Natural killer cell treated with Interleukin-12 subunit alpha and Interleukin-12 subunit beta and Interleukin-15 and Interleukin-18, amount 100 ng/mL, for 72 hours (primary cell): ENCODE results near the gene SLC35A4. TPM values are rescaled to one million over a fixed set of nuclear protein-coding genes. Genes with fewer than 3 reads are reported as not detected.
"Not testable (repeated sequence)": the region's sequence is repeated elsewhere in the genome, so short reads cannot be mapped to it uniquely, and the experiment has no call there.

Experiments used
- ATAC-seq, 2 donors: fragments of 150-1000 bp; cut with Tn5 transposase in 1 of 2; sonication (Bioruptor Pico), chemical (Tn5 transposase) in 1 of 2; 2 replicates each; pipeline ENCODE4 v1.10.0; 2021
- DNase-seq: peaks from one replicate; pipeline ENCODE4 v3.0.0; 2022; ENCODE audit warnings: low spot score
- H3K27ac Mint-ChIP-seq, 2 donors: 1 replicate in 1 of 2; 2 replicates in 1 of 2; pipeline ENCODE4 v1.8.0; 2022; ENCODE audit warnings: mixed read lengths in 2 of 2, mild to moderate bottlenecking in 1 of 2, moderate library complexity in 1 of 2
- H3K27me3 Mint-ChIP-seq, 2 donors: 1 replicate in 1 of 2; 2 replicates in 1 of 2; pipeline ENCODE4 v1.8.0; 2022; ENCODE audit warnings: mixed read lengths in 2 of 2
- H3K36me3 Mint-ChIP-seq: one replicate; pipeline ENCODE4 v1.8.0; 2022; ENCODE audit warnings: mixed read lengths
- H3K4me1 Mint-ChIP-seq, 2 donors: 1 replicate in 1 of 2; 2 replicates in 1 of 2; pipeline ENCODE4 v1.8.0; 2022; ENCODE audit warnings: low read depth in 2 of 2, mixed read lengths in 2 of 2, mild to moderate bottlenecking in 1 of 2
- H3K4me3 Mint-ChIP-seq: one replicate; pipeline ENCODE4 v1.8.0; 2022; ENCODE audit warnings: mixed read lengths
- H3K9me3 Mint-ChIP-seq: 2 replicates; pipeline ENCODE4 v1.8.0; 2022; ENCODE audit warnings: mixed read lengths
- total RNA-seq, 2 donors: library from RNA; stranded (reverse); gene quantifications; one replicate each; pipeline ENCODE4 v1.2.3, GENCODE V29; 2022

SLC35A4 gene
- total RNA-seq, 2 donors from 2014 or later: 73.8 to 97.3 TPM

GRCh38 chr5:140579188-140579747 is 14.6 kb downstream of the SLC35A4 start:
- ATAC-seq, H3K9me3 Mint-ChIP-seq, H3K4me1 Mint-ChIP-seq, H3K36me3 Mint-ChIP-seq, DNase-seq, H3K27ac Mint-ChIP-seq, H3K4me3 Mint-ChIP-seq: not testable (repeated sequence)
- peaks cover 7 to 11% of the 10 kb centered on the region in 2 donors for H3K27me3 Mint-ChIP-seq

GRCh38 chr5:140587495-140587894 is 22.9 kb downstream of the SLC35A4 start:
- Mint-ChIP-seq H3K4me3 (no peak overlapping the region), H3K27ac (no peak overlapping the region), H3K27me3 (peaks cover 0 to 15% of the 10 kb centered on the region in 2 donors), H3K36me3 (no peaks in the 10 kb centered on the region), H3K4me1 (no peaks in the 10 kb centered on the region), H3K9me3 (no peaks in the 10 kb centered on the region)
- DNase-seq: no peak
- no peak for ATAC-seq

GRCh38 chr5:140588311-140589070 is 23.9 kb downstream of the SLC35A4 start:
- Mint-ChIP-seq H3K9me3 (no peaks in the 10 kb centered on the region), H3K27me3 (peaks cover 0 to 10% of the 10 kb centered on the region in 2 donors), H3K36me3 (no peaks in the 10 kb centered on the region), H3K4me3 (no peak overlapping the region), H3K4me1 (no peaks in the 10 kb centered on the region), H3K27ac (no peak overlapping the region)
- no peak for ATAC-seq
- no peak for DNase-seq

- Mint-ChIP-seq H3K9me3 (no peaks in the 10 kb centered on the region), H3K36me3 (no peaks in the 10 kb centered on the region), H3K27me3 (peaks cover 0 to 7% of the 10 kb centered on the region in 2 donors), H3K4me1 (no peaks in the 10 kb centered on the region), H3K4me3 (no peak overlapping the region), H3K27ac (no peak overlapping the region)
- no peak for DNase-seq
- no peak for ATAC-seq
Observed at GRCh38 chr5:140590861-140591260, 26.2 kb downstream of the SLC35A4 start.

- Mint-ChIP-seq H3K4me1 (no peaks in the 10 kb centered on the region), H3K4me3 (no peak overlapping the region), H3K27ac (no peak overlapping the region), H3K27me3 (peaks cover 0 to 3% of the 10 kb centered on the region in 2 donors), H3K9me3 (no peaks in the 10 kb centered on the region), H3K36me3 (no peaks in the 10 kb centered on the region)
- ATAC-seq: peak in 1 of 2 donors; percentile 11
- no peak for DNase-seq
Observed at GRCh38 chr5:140591747-140592372, 27.2 kb downstream of the SLC35A4 start.

GRCh38 chr5:140593070-140593469 is 28.4 kb downstream of the SLC35A4 start:
- not testable (repeated sequence) for H3K36me3 Mint-ChIP-seq, ATAC-seq, H3K4me3 Mint-ChIP-seq, H3K27ac Mint-ChIP-seq, H3K4me1 Mint-ChIP-seq, DNase-seq, H3K27me3 Mint-ChIP-seq, H3K9me3 Mint-ChIP-seq

DNA sequence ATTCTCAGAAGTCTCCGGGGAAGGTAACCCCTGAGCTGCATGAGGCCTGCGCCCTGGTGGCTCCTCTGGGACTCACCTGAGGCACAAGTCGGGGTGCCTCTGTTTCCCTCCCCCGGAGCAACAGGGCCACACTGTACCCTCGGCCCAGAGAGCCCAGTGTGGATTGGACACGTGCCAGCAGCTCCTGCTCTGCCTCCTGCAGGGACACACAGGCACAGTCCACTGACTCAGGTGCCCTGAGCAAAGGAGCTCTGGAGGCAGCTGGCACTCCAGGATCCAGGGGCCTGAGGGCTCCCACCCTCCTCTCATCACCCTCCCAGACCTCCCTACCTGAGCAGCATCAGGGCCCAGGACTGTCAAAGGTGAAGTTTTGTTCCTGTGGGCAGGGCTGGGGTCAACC is 29.5 kb downstream of the SLC35A4 start:
- H3K9me3 Mint-ChIP-seq: no peaks in the 10 kb centered on the region
- DNase-seq: no peak
- no peaks in the 10 kb centered on the region for H3K4me1 Mint-ChIP-seq
- H3K27me3 Mint-ChIP-seq: peaks cover 0 to 3% of the 10 kb centered on the region in 2 donors
- H3K36me3 Mint-ChIP-seq: no peaks in the 10 kb centered on the region
- no peak overlapping the region for H3K4me3 Mint-ChIP-seq
- H3K27ac Mint-ChIP-seq: no peak overlapping the region
- ATAC-seq: peak in 1 of 2 donors; percentile 46

DNA sequence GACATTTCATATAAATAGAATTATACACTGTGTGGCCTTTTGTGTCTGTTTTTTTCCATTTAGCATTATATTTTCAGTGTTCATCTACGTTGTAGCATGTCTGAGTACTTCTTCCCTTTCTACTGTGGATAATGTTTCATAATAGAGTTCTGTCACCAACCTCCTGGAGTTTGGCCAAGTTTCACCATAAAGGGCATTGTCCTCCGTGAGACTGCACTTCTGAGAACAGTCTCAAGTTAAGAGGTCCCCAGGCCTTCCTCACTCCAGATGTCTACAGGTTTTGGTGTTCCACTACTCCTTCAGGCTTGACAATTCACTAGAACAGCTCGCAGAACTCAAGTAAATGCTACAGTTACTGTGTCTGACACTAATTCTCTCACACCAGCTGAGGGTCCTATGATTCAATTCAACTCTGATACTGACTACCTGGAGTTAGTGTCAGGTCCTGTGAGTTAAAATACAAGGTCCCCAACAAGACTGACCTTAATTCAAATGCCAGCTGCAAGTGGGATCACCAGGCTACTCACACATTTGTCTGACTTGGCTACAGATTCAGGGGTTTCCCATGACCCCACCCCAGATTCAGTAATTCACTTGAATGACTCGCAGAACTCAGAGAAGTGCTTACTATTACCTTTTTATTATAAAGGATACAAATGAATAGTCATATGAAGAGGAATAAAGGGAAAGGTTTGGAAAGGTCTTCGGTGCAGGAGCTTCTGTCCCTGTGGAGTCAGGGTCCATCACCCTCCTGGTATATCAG is 31.1 kb downstream of the SLC35A4 start:
- H3K27me3 Mint-ChIP-seq: peaks cover 0 to 2% of the 10 kb centered on the region in 2 donors
- no peaks in the 10 kb centered on the region for H3K36me3 Mint-ChIP-seq
- ATAC-seq (no peak), DNase-seq (no peak)
- H3K27ac Mint-ChIP-seq: no peak overlapping the region
- H3K9me3 Mint-ChIP-seq: no peaks in the 10 kb centered on the region
- no peak overlapping the region for H3K4me3 Mint-ChIP-seq
- H3K4me1 Mint-ChIP-seq: no peaks in the 10 kb centered on the region

GRCh38 chr5:140596321-140596741 is 31.7 kb downstream of the SLC35A4 start:
- Mint-ChIP-seq H3K27me3 (peaks cover 0 to 2% of the 10 kb centered on the region in 2 donors), H3K36me3 (no peaks in the 10 kb centered on the region), H3K27ac (no peak overlapping the region), H3K9me3 (no peaks in the 10 kb centered on the region), H3K4me3 (no peak overlapping the region), H3K4me1 (no peaks in the 10 kb centered on the region)
- ATAC-seq: no peak
- DNase-seq: no peak

GRCh38 chr5:140598836-140599235 is 34.2 kb downstream of the SLC35A4 start:
- no peak for DNase-seq
- H3K27me3 Mint-ChIP-seq: peaks cover 0 to 2% of the 10 kb centered on the region in 2 donors
- no peaks in the 10 kb centered on the region for H3K9me3 Mint-ChIP-seq
- H3K27ac Mint-ChIP-seq: no peak overlapping the region
- ATAC-seq: no peak
- H3K4me3 Mint-ChIP-seq: no peak overlapping the region
- no peaks in the 10 kb centered on the region for H3K4me1 Mint-ChIP-seq
- H3K36me3 Mint-ChIP-seq: no peaks in the 10 kb centered on the region

GRCh38 chr5:140600096-140600495 is 35.5 kb downstream of the SLC35A4 start:
- Mint-ChIP-seq H3K4me3 (no peak overlapping the region), H3K9me3 (no peaks in the 10 kb centered on the region), H3K27me3 (peaks cover 0 to 2% of the 10 kb centered on the region in 2 donors), H3K36me3 (no peaks in the 10 kb centered on the region), H3K27ac (no peak overlapping the region), H3K4me1 (no peaks in the 10 kb centered on the region)
- DNase-seq (no peak), ATAC-seq (no peak)

DNA sequence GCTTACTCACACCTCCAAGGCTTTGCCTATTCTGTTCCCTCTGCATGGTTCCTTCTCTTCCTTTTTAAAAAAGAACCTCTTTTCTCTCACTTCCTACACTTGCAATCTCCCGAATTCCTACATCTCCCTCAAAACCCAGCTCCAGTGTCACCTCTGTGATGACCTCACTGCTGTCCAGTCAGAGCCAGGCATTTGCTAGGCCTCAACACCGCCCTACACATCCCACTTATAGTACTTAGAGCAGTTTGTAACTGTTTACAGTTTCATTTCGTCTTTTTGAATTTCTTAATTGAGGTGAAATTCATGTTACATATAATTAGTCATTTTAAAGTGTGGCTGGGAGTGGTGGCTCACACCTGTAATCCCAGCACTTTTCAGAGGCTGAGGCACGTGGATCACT is 37.5 kb downstream of the SLC35A4 start:
- Mint-ChIP-seq H3K4me1 (no peaks in the 10 kb centered on the region), H3K4me3 (no peak overlapping the region), H3K9me3 (no peaks in the 10 kb centered on the region), H3K27me3 (peaks cover 0 to 6% of the 10 kb centered on the region in 2 donors), H3K27ac (no peak overlapping the region), H3K36me3 (no peaks in the 10 kb centered on the region)
- ATAC-seq (no peak), DNase-seq (no peak)

DNA sequence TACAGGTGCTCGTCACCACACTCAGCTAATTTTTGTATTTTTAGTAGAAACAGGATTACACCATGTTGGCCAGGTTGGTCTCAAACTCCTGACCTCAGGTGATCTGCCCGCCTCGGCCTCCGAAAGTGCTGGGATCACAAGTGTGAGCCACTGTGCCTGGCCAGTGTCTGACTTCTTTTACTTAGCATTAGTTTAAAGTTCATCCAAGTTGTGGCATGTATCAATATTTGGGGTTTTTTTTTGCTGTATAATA is 38.7 kb downstream of the SLC35A4 start:
- H3K4me1 Mint-ChIP-seq, ATAC-seq, H3K36me3 Mint-ChIP-seq, DNase-seq, H3K27ac Mint-ChIP-seq, H3K27me3 Mint-ChIP-seq, H3K9me3 Mint-ChIP-seq, H3K4me3 Mint-ChIP-seq: not testable (repeated sequence)

DNA sequence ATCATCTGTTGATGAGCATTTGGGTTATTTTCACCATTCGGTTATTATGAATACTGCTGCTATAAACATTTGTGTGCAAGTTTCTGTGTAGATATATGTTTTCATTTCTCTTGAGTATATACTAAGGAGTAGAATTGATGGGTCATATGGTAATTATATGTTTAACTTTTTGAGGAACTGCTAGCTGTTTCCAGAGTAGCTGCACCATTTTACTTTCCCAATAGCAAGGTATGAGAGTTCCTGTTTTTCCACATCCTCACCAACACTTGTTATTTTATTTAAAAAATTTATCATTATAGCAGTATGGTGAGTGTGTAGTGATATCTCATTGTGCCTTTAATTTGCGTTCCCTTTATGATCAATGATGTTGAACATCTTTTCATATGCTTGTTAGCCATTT is 39.1 kb downstream of the SLC35A4 start:
- no peak for DNase-seq
- H3K4me3 Mint-ChIP-seq: no peak overlapping the region
- no peaks in the 10 kb centered on the region for H3K9me3 Mint-ChIP-seq
- peaks cover 0 to 4% of the 10 kb centered on the region in 2 donors for H3K27me3 Mint-ChIP-seq
- H3K36me3 Mint-ChIP-seq: no peaks in the 10 kb centered on the region
- no peak overlapping the region for H3K27ac Mint-ChIP-seq
- H3K4me1 Mint-ChIP-seq: no peaks in the 10 kb centered on the region
- no peak for ATAC-seq
